HG02973 (cell line): Measurements from ENCODE around the gene MPG.
"Not testable (repeated sequence)": the region's sequence is repeated elsewhere in the genome, so short reads cannot be mapped to it uniquely, and the experiment has no call there.

ENCODE experiments used
- ATAC-seq: cut with Tn5 transposase; IDR thresholded peaks from one replicate; pipeline ENCODE4 v1.9.1; 2021; ENCODE audit warnings: moderate library complexity; ENCODE audit not compliant: unreplicated experiment

The MPG gene, protein sequence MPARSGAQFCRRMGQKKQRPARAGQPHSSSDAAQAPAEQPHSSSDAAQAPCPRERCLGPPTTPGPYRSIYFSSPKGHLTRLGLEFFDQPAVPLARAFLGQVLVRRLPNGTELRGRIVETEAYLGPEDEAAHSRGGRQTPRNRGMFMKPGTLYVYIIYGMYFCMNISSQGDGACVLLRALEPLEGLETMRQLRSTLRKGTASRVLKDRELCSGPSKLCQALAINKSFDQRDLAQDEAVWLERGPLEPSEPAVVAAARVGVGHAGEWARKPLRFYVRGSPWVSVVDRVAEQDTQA

GRCh38 chr16:77807-78443 is at the start of gene MPG:
Gene MPG (plus strand): TSS chr16:78225. CDS start chr16:78310, 85 bp downstream.
- peak; percentile 54 for ATAC-seq

DNA sequence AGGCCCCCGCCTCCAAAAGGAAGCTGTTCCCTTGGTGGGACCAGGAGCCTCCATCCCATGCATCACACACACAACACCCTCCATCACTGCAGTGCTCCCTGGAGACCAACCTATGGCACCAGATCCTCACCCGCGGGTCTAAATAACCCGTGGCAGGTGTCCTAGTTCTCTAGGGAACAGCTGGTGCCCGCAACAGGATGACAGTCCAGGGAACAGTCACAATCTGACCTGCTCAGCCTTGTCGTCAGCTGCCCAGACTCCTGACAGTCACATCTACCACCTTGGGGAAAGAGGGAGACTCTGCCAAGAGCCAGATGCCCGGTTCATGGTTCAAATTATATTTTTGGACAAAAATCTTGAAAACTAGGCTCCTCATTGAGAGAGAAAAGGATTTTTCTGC is 47.4 kb upstream of the MPG start:
- not testable (repeated sequence) for ATAC-seq

GRCh38 chr16:33154-33876 is 44.7 kb upstream of the MPG start:
- not testable (repeated sequence) for ATAC-seq

- no peak for ATAC-seq
Observed at GRCh38 chr16:33877-34647, 44.0 kb upstream of the MPG start.

GRCh38 chr16:34648-34987 is 43.4 kb upstream of the MPG start:
- ATAC-seq: no peak

GRCh38 chr16:35011-35677 is 42.9 kb upstream of the MPG start:
- no peak for ATAC-seq

- no peak for ATAC-seq
Observed at GRCh38 chr16:35678-36305, 42.2 kb upstream of the MPG start.

DNA sequence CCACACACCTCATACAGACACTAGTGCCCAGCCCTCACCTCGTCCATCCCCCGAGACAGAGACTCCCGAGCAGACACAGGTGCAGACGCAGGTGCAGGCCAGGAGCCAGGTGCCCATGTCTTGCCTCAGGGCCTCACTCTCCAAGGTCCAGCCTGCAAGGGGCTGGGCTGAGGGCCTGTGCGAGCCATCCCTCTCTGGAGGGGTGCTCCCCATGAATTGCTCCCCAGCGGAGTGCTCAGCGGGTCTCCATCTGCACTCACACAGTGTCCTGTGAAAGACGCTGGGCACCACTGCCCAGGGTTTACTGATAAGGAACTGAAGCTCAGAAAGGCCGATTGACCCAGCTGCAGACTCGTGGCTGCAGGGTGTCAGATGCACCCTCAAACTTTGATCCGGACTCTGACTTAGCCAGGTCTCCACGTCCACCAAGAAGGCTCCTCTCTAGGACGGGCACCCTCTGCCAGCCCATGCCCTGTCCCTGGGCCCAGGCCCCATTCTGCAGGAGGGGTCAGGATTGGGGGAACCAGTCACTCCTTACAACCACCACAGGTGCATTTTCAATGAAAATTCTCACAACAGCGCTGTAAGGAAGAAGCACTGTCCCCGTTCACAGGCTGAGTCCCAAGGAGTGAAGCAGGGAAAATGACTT is 41.6 kb upstream of the MPG start:
- ATAC-seq: no peak

DNA sequence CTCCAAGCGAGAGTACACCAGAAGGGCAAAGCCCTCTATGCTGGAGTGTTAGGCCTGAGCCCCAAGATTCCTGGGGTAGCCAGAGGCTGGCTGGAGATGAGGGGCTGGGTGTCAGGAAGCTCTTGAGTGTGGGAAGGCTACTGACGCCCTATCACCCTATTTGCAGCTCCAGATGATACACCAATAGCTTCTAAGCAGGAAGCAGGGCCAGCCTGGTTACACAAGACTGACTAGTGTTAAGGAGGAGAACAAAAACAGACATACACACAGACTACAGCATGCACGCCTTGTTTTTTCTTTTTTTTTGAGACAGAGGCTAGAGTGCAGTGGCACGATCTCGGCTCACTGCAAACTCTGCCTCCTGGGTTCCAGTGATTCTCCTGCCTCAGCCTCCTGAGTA is 40.5 kb upstream of the MPG start:
- no peak for ATAC-seq

DNA sequence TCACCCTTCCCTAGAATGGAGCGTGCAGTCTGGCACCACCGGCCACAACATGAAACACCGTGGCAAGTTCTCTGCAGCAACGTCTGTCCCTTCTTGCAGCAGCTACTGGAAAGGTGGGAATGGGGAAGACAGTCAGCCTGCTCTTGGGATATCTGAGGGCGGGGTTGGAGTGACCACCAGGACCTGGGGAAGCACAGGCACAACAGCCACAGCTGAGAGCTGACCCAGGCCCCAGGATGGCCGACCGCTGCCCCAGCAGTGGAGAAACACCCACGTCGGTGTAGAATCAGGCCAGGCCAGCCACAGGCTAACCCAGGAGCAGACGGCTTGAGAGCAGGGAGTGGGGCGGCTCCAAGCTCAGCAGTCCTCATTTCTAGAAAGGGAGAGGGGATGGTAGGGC is 39.8 kb upstream of the MPG start:
- not testable (repeated sequence) for ATAC-seq

DNA sequence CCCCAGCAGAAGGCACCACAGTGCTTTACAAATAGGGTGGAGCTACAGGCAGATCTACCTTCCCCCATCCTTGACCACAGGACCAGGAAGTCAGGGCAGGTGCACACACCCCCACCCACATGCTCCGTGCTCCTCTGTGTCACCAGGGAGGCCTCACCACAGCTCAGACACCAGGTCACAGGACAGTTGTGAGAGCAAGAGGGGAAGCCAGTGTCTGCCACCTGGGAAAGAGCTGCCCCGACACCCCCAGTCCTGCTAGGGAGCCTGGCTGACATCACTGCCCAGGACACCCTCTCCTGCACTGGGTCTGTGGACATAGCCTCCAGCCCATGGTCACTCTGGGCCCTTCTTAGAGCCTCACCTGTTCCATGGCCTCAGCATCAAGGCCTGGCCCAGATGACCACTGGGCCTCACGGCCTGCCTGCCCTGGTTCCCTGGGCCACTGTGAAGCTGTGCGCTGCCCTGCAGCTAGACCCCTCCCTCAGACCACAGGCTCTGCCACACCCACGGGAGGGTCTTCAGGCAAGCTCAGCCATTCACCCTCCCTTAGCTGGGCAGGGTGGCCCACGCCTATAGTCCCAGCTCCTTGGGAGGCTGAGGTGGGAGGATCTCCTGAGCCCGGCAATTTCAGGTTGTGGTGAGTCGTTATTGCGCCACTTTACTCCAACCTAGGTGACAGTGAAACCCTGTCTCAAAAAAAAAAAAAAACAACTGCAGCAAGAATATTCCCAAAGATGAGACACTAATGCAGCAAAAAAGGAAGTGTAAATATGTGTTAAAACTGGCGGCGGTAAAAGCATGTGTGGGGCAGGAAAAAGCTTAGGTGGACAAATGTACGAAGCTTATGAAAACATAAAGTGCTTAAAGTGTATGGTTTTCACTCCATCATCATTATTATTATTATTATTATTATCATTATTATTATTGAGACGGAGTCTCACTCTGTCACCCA is 38.8 kb upstream of the MPG start:
- ATAC-seq: peak; percentile 58

DNA sequence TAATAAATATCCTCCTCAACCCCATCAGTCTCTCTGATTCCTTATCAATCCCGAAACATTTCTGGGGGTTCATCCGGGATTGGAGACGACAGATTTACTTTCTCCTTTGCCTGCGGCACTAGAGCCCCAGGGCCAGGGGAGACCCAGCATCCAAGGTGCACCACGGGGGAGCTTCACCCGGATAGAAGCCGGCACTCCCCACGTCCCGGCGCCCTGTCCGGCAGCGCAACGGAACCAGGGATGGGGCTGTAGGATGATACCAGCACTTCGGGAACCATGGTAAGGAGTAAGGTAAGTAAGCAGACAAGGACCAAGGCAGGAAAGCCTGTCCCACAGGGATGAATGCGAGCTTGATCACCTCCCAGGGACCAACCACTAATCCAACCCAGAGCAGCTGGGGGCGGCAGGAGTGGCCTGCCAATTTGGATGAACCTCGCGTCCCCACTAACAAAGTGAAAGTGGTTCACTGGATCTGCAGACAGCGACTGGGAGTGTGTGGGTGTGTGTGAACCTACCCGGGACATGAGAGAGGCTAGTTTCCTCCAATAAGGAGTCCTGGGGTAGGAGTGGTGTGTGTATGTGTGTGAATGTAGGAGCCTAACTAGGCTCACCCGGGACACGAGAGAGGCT is 36.5 kb upstream of the MPG start:
- ATAC-seq: no peak

- ATAC-seq: no peak
Observed at GRCh38 chr16:42069-42457, 36.0 kb upstream of the MPG start.

- ATAC-seq: no peak
Observed at GRCh38 chr16:42691-43090, 35.3 kb upstream of the MPG start.

DNA sequence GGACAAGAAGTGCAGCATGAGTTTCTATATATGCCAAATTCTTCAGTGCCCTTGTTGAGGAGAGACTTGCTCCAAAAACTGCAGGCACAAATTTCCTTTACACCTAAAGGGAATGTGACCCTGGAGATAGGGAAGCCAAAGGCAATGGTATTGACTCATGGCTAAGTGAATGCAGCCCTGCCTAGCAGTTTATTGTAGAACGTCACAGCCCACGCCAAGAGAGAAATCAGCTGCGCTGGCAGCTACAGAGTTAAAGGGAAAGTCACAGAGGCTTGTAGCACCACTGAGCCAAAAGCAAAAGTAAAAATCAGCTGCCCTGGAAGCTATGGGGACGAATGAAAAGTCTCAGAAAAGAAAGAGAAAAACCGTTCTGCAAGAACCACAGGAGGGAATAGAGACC is 34.7 kb upstream of the MPG start:
- ATAC-seq: no peak

- ATAC-seq: no peak
Observed at GRCh38 chr16:44655-45054, 33.4 kb upstream of the MPG start.

DNA sequence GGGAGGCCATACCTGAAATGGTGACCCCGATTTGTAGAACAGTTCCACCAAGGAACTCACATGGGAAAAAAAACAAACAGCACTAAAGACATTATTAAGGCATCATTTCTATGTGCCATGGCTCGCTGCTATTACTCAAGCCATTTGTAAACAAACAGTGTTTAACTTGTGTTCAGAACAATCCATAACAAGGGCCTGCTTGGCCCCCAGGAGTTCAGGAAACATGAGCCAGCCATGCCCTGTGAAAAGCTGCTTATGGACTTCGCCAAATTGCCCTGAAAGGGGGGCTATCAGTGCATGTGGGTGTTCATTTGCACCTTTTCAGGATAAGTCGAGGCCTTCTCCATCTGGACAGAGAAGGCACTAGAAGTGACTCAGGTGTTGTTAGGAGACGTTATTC is 32.6 kb upstream of the MPG start:
- no peak for ATAC-seq

- not testable (repeated sequence) for ATAC-seq
Observed at GRCh38 chr16:46510-46909, 31.5 kb upstream of the MPG start.
